Activated naive CD4-positive, alpha-beta T cell (primary cell): ENCODE results near the gene NF1.

Experiments used
- DNase-seq, 4 experiments: peaks; one replicate each; lab custom pipeline; 2025; lab: John Stamatoyannopoulos, UW

Gene NF1

DNA sequence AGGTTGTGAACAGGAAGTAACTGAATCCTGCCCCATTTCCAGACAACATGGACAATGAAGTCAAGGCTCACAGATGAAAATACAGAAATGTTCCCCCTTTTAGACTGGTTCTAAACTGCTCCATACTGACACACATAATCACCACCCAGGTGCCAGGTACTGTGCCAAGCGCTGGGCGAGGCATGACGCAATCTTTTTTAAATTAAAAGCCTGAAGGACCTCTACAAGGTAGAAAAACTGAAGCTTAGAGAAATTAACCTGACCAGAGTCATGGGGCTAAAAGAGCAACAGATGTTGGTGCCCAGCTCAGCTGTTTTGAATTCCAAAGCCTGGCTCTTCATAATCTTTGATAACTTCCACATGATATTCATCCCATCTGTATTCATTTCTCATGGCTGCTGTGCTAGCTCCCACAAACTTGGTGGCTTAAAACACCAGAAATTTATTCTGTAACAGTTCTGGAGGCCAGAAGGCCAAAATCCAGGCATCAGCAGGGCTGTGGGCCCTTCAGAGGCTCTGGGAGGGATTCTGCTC, 291.8 kb downstream of the NF1 start:
- DNase-seq = no peak

GRCh38 chr17:31387438-31387837, 292.7 kb downstream of the NF1 start:
- DNase-seq = no peak

DNA sequence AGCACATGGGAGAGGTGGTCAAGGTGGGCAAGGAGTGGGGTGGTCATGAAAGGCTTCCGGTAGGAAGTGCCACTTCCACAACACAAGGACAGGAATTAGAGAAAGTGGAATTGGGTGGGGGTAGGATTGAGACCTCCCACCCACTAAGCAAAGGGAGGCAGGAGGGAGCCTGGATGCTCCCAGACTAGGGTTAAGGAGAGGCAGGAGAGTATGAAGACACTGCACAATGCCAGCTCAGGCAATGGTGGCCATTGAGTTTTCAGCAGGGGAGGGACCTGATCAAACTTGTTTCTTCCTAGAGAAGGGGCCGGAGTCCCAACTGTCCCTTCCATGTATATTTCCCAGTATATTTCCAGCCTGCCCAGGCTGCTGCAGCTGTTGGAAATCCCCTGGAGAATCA, 293.6 kb downstream of the NF1 start:
- no peak for DNase-seq

- DNase-seq = peak in 2 of 4 experiments; percentile 12 to 14
Observed at GRCh38 chr17:31388770-31389656, 294.2 kb downstream of the NF1 start.

GRCh38 chr17:31389657-31390381, 295.0 kb downstream of the NF1 start:
- no peak for DNase-seq

- DNase-seq = no peak
Observed at GRCh38 chr17:31390426-31390747, 295.6 kb downstream of the NF1 start.

DNA sequence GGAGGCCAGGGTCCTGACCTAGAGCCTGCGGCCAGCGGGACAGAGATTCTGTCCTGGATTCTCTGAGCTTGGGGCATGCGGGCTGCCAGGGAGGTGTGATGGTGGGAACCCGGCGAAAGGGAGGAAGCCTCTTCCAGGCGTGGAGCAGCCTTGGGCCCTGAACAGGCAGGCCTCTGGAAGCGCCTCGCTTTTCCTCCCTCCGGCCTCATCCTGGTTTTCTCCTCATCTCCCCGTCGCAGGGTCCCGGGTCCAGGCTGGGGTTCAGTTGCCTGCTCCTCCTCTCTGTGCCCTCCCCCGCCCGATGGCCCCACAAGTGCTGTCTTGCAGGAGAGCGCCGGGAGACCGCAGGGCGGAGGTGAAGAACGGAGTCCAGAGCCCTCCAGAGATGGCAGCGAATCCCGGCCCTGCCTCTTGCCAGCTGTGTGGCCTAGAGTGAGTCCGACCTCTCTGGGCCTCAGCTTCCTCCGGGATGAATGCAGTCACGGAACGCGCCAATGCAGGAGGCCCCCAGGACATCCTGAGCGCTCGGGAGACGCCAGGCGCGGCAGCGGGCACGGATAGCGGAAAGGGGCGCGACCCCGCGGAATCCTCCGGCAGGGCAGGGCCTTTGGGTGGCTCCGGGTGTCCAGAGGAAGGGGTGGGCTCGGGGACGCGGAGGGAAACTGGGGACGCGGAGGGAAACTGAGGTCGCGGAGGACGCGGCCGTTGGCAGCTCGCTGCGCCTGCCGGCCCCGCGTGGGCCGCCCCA, 296.1 kb downstream of the NF1 start:
- no peak for DNase-seq

GRCh38 chr17:31391496-31391949, 296.7 kb downstream of the NF1 start, which contains the start of gene RAB11FIP4:
Gene RAB11FIP4 (plus strand): TSS chr17:31391675. CDS start chr17:31391853, 178 bp downstream.
- no peak for DNase-seq

DNA sequence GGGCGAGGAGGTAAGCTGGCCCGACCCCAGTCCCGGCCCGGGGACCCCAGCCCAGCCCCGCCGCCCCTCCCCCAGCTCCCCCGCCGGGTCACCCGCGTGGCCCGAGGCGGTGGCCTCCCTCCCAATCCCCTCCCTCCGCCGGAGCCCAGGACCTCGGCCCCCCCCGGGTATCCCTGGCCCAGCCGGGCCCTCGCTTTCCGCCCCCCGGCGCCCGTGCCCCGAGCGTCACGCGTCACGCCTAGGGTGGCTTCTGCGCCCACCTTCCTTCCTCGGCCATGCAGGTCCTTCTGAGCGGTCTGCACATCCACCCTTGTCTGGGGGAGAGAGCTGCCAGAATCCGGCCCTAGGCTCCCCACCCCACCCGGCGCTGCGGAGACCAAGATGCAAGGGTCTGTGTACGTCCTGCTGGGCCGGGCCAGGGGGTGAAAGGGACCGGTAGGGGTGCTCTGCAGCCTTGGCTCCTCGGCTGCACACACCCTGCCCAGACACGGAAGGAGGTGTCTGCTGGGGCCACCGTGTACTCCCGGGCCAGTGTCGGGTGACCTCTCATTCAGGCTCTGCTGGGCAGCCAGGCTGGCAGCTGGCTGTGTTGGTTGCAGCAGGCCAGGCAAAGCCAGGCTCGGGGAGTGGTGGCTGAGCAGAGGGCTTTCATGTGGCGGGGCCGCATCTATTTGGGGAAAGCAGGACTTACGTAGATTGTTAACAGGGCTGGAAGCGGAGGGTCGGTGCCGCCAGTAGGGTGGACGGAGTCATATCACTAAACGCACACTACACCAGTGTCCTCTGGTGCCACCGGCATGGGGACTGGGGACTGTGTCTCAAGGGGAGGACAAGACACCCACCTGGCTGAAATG, 297.5 kb downstream of the NF1 start:
- DNase-seq = no peak

DNA sequence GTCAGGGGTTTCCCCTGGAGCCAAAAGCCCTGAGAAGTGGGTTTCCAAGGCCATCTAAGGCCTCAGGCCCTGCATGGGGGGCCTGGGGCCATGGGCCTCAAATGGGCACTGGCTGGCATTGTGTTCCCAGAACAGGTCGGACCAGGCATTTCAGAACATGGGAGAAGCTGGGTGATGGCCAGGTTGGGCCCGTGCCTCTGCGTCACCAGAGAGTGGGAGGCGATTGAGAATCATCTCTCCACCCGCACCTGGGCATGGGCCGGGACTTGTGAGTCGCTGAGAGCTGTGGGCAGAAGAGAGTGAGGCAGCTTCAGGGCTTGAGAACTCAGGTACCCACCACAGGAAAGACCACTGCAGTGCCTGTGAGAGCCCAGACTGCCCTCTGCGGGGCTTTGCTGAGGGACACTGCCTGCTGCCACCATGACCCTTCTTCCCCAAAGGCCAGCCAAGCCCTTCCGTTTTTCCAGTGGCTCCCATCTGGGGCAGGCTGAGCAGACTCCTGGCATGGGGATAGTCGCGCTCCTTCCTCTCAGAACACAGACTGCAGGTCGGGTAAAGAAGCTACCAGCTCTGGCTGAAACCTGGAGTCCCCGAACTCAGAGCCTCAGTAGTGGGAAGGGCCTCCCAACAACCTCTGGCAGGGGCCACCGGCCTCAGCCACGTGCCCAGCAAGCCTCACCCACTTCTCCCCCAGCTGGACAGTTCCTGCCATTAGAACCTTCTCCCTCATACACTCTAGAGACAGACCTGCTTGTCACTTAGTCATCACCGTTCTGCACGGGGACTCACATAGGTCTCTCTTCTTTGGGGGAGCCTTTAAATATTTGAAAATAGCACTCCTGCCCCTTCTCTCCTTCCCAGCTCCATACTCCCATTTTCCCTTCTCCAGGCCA, 298.3 kb downstream of the NF1 start:
- no peak for DNase-seq

DNA sequence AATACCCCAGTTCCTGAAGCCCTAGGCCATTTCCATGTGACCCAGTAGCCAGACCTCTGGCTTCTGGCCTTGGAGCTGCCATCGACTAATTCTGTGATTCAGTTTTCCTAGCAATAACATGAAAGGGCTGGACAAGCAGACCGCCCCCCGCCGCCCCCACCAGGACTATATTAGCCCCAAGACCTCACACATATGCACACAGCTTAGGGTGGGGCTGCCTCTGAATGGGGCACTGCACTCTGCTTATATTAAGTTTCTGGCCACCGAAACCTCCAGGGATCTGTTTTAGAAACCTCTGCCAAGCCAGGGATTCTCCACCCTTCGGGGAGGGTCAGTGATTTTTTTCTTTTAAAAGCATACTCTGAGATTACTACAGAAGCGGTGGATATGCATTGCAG, 299.0 kb downstream of the NF1 start:
- DNase-seq = no peak

DNA sequence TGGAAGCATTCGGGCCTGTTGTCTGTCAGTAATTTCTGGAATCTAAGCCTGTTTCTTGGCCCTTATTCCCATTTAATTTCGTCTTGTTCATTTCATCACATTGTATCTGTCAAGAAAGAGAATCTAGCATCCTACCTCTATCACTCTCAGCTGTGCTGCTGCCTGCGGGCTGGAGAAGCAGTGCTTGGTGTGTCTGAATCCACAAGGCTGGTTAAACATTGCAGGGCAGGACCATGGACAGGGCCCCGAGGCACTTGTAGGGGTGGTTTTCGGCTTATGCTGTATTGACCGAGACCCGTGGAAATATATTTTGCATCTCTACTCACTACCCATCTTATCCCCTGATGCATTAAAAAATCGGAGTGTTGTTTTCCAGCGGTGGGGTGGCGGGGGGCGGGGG, 299.8 kb downstream of the NF1 start:
- DNase-seq = peak in 1 of 4 experiments; percentile 29

DNA sequence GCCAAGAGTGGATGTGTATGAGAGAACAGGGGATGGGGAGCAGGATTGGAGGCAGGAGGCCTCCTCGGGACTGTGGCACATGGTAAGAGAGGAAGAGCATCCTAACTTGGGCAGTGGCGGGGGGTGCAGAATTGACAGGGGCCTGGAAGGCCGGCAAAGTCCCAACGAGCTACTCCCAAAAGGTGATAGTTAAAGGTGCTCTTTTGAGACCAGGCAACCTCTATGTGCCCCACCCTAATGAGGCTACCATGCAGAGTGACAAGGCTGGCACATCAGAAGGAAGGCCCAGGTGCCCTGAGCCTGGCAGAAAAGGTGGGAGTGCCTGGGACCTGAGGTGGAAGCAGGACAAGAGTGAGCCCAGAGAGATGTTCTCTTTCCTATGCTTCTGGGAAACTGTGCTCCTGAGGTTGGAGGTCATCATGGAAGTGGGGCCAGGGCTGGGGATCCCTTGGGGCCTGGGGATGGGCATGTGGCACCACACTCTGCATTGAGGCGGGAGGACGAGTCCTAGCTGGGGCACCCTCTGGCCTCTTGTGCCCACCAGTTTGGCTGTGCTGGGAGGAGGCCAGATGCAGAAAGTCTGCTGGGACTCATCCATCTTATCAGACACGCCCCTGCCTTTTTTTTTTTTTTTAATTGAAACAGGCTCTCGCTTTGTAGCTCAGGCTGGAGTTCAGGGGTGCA, 302.6 kb downstream of the NF1 start:
- DNase-seq = no peak

- no peak for DNase-seq
Observed at GRCh38 chr17:31398381-31399311, 303.9 kb downstream of the NF1 start.

GRCh38 chr17:31400481-31400950, 305.7 kb downstream of the NF1 start:
- DNase-seq = no peak

DNA sequence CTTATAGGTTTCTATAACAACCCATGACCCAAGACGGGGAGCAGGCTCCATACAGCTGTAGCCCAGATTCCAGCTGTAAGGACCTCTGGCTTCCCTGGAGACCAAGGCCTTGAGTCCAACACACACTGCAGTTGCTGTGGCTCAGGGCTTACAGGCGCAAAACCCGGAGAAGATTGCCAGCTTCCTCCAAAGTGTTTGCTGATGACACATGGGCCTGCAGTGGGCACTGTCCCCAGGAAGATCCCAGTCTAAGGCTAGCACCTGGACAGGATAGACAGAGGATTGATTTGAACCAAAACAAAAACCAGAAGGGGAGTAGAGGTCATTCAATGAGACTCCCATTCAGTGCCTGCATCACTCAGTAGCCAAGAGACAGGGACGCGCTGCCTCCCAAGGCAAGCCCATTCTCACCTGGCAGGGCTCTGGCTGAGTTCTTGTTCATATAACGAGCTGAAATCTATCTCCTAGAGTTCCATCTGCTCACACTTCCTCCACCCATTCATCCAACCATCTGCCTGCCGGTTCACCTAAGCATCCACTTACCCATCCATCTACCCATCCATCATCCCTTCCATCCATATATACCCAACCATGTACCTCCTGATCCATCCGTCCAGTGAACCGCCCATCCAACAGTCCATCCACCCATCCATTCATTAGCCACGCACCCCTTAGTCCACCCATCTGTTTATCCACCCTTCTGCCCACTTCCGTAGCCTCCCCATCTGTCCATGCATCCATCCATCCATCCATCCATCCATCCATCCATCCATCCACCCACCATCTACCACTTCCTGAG, 306.9 kb downstream of the NF1 start:
- DNase-seq = no peak
